RCC 7860 (cell line): ENCODE data around the gene CARD11.
"Not testable (repeated sequence)": the region's sequence is repeated elsewhere in the genome, so short reads cannot be mapped to it uniquely, and the experiment has no call there.

Source experiments
- DNase-seq: peaks from one replicate; pipeline ENCODE4 v3.0.0-alpha.2; 2015; ENCODE audit warnings: low spot score
- FAIRE-seq: peaks from 2 replicates; lab custom pipeline; 2012; peaks lifted over from hg19 to GRCh38; lab: Jason Lieb, UNC

The CARD11 gene

DNA sequence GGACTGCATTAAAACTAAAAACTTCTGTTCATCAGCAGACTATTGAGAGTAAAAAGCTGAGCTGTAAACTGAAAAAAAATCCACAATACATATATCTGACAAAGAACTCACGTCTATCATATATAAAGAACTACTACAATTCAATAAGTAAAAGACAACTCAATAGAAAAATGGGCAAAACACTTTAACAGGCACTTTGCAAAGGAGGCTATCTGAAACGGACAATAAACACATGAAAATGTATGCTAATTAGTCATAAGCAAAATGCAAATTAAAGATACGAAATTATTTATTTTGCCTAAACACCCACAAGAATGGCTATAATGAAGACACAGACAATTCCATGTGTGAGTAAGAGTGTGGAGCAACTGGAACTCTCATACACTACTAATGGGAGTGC is 18.1 kb downstream of the CARD11 start:
- DNase-seq (no peak), FAIRE-seq (no peak)

DNA sequence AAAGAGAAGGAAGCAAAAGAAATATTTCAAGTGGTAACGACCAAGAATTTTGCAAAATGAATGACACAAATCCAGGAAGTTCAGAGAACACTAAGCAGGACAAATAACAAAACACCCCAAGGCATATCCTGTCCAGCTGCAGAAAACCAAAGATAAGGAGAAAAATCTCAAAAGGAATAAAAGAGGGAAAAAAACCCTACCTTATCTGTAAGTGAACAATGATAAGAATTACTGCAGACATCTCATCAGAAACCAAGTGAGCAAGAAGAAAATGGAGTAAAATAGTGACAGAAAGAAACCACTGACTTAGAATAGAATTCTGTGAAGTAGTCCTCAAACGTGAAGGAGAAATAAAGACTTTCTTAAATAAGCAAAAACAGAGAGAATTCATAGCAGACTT is 21.8 kb downstream of the CARD11 start:
- FAIRE-seq (no peak), DNase-seq (no peak)

DNA sequence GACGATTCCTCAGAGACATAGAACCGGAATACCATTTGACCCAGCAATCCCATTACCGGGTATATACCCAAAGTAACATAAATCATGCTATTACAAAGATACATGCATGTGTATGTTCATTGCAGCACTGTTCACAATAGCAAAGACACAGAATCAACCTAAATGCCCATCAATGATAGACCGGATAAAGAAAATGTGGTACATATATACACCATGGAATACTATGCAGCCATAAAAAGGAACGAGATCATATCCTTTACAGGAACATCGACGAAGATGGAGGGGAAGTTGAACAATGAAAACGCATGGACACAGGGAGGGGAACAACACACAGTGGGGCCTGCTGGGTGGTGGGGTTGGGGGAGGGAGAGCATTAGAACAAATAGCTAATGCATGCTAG is 22.4 kb downstream of the CARD11 start:
- DNase-seq, FAIRE-seq: not testable (repeated sequence)

DNA sequence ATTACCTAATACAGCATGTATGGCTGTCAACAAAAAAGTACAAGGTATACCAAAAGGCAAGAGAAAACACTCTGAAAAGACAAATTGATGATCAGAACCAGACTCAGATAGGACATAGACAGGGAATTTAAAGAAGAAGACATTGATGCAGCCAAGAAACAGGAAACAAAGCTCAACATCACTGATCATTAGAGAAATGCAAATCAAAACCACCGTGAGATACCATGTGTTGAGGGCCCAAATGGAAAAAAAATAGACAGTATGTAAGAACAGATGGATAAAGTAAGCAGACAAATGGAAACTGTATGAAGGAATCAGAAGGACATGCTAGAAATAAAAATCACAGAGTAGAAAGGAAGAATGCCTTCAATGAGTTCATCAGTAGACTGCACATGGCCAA is 23.3 kb downstream of the CARD11 start:
- FAIRE-seq (no peak), DNase-seq (no peak)

DNA sequence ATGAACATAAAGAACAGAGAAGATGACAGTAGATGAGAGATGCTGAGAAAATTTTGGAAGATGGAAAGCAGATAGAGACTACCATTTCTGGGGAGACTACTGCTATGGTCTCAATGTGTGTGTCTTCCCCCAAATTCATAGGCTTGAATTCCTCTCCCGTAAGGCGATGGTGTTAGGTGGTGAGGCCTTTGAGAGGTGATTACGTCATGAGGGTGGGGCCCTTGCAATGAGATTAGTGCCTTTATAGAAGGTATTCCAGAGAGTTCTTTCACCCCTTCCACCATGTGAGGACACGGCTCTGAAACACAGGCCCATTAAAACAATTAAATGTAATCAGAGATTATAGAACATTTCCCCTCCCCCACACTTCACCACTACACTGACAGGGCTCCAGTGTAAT is 23.9 kb downstream of the CARD11 start:
- no peak for DNase-seq
- no peak for FAIRE-seq

DNA sequence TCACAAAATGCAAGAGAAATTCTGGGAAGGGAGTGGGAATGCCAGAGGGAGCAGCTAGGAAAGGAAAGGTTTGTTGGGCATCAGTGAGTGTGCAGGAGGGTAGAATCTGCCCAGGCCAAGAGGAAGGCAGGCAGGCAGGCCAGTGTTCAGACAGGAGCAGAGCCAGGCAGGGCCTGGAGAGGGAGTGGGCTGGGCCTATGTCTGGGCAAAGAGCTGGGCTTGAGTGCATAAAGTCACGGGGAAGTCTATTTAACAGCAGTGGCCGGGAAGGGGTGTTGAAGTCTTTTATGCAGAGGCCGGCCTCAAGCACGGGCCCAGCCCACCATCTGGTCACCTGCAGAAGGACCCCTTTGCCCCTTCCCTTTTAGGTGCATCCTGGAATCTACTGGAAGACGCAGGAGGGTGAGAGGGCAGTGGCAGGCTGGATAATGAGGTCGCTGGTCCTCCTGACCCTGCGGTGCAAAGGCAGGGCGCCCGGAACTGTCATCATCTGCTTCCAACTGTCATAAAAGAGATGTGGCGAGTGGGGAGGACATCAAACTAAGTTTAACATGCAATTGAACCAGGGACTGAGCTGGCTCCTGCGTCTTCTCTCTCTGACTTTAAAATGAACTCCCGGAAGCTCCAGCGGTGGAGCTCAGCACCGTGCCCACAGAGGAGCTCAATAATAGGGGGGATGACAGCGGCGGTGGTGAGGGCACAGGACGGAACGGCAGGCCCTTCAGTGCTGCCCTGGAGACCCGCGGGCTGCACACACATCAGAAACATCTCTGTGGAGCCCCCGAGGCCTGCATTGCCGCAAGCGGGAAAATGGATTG is 29.5 kb downstream of the CARD11 start:
- no peak for FAIRE-seq
- no peak for DNase-seq

DNA sequence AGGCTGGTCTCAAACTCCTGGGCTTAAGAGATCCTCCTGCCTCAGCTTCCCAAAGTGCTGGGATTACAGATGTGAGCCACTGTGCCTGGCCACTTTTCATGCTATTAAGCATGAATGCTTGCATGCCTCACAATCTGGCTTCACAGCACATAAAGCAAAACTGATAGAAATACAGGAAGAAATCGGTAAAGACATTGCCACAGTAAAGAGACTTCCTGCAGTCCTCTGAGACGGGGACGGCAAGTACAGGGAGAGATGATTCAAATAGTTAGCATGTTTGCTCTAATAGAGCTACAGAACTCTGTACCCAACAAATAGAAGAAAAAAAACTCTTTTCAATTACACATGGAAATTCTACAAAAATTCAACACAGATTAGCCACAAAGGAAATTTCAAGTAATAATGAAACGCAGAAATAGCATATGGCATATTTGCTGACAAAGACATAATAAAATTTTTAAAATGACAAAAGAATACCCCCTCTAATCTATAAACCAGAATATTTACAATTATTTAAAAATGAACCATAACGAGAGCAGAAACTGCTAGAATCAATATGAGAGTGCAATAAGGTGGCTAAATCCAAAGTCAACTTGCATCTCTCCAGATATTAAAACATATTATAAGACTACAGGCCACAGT is 32.3 kb downstream of the CARD11 start:
- DNase-seq = no peak
- no peak for FAIRE-seq

DNA sequence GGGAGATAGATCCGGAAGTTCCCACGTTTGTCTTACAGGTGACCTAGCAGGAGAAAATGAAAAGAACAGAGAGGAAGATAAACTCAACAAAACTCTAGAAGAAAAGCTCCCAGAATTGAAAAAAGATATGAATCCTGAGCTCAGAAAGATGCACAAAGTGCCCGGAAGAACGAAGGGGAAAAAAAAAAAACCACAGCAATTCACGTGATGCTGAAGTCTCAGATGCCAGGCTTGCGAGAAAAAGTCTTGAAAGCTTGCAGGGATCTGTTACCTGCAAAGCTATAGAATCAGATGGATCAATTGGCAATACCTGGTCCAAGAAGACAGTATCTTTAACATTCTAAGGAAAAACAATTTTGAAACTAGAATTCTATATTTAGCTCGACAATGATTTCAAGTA is 33.5 kb downstream of the CARD11 start:
- DNase-seq (no peak), FAIRE-seq (no peak)

DNA sequence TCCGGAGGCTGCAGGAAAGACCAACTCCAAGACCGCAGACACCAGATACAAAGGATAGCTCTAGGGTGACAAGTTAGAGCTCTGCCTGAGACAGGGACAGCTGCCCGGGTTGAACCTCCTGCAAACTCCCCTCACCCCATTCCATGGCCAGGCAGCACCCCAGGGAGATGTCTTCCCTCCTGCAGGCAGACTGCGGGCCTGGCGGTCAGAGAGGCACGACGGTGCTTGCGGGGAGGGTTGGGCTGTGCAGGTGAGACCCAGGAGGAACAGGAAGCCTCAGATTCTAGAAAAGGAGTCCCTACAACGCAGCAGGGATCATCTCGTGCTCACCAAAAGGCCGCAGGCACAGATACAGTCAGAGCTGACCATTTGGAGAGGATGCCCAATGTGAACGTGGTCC is 34.6 kb downstream of the CARD11 start:
- no peak for FAIRE-seq
- DNase-seq = no peak

DNA sequence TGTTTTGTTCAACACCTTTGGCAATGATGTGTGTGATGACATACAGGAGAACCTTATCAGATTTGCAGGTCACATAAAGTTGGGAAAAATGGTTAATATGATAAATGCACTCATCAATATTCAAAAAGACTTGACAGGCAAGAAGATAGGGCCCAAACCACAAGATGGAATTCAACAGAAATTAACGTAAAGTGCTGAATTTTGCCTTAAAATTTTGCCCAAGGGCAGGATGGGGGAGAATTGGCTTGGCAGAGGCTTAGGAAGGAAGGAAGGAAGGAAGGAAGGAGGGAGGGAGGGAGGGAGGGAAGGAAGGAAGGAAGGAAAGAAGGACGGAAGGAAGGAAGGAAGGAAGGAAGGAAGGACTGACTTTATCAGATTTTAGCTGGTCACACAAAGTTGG is 35.3 kb downstream of the CARD11 start:
- DNase-seq (no peak), FAIRE-seq (no peak)

DNA sequence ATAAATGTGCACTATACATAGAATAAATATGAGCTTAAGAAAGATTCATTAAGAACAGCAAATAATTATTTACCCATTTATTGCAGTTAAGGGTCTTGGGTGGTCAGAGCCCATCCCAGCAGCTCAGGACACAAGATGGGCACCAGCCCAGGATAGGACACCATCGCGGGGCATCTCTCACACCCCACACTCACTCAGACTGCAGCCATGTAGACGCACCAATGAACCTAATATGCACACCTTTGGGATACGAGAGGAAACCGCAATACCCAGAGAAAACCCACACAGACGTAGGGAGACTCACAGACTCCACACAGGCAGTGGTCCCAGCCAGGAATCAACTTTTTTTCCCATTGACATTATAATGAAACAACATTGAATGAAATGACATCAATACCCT is 36.0 kb downstream of the CARD11 start:
- no peak for FAIRE-seq
- no peak for DNase-seq

DNA sequence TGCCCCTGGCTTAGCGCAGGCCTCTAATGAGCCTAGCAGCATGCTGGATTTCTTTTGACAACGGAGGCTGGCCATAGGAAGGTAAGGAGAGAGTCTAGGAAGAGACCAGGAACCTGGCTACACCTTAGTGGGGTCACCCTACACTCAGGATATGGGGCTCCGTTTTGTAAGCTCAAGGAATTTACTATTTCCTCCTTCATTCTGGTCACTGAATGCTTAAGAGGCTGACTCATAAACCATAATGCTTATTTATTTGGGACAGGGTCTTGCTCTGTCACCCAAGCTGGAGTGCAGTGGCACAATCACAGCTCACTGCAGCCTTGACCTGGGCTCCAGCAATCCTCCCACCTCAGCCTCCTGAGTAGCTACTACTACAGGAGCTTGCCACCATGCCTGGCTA is 38.4 kb downstream of the CARD11 start:
- no peak for FAIRE-seq
- no peak for DNase-seq

DNA sequence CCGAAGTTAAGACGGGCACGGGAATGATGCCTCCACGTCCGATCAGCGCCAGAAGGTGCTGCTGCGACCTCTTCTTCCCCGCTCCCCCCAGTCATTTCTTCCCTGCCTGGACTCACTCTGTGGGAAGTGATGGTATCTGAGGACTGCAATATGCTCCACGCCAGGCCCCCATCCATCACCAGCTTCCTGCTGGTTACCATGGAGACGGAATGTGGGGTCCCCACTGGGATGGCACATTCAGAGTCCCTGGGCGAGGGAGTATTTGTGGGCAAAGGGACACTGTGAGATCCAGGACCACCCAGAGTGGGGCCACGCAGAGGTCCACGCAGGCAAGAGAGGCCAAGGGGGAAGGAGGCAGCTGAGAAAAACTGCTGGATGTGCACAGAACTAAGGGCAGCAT is 39.7 kb downstream of the CARD11 start:
- DNase-seq (no peak), FAIRE-seq (no peak)

DNA sequence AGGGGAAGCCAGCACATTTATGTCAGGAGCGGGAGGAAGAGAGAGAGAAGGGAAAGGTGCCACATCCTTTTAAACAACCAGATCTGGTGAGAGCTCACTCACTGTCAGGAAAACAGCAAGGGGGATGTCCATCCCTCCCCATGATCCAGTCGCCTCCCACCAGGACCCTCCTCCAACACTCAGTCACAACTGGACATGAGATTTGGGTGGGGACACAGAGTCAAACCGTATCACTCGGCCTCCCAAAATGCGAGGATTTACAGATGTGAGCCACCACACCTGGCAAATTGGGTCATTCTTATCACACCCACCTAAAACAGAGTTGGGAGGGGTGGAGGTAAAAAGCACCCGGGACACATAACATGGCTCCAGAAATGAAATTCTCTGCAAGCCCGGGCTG is 41.0 kb downstream of the CARD11 start:
- FAIRE-seq = no peak
- DNase-seq = no peak

DNA sequence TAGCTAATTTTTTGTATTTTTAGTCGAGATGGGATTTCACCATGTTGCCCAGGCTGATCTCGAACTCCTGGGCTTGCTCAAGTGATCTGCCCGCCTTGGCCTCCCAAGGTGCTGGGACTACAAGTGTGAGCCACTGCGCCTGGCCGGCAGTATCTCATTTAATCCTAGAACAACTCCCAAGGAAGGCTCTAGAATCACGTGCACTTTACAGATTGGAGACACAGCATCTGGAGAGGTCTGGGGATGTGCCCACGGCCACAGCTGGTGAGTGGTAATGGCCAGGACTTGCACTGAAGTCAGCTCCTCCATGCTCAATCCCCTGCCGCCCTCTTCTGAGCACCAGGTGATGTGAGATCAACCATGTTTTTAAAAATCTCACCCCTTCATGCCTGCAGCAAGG is 43.1 kb downstream of the CARD11 start:
- DNase-seq = no peak
- no peak for FAIRE-seq

DNA sequence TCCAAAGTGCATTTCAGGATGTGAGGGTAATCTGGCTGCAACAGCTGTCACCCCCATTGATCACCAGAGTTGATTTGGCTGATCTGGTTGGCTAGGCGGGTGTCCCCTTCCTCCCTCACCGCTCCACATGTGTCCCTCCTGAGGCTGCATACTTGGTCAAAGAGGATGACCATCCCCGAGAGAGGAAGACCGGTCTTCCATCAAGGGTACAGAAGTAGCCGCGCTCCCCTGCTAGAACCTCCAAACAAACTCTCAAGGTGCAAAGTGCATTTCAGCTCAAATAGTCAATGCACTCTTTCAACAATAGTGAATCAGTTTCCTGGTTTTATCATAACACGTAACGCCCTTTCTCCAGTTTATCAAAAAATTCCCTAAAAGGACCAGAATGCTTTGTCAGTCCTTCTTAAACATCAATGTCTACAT is 44.6 kb downstream of the CARD11 start:
- FAIRE-seq = no peak
- DNase-seq = no peak

DNA sequence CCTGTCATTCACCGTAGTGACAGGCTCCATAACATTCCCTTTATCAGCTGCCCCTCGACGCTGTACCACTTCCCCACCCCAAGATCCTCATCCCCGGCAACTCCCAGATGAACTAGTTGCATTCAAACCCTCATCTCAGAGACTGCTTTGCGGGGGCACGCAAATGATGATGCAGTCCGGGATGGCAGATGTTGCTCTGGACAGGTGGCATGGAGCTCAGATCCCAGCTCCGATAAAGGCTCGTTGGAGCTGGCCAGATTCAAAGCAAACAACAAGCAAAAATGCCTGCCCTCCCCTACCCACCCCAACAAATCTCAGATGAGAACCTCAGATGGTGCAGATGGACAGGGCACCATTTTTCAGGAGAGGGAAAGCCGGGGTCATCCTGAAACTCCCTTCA is 46.7 kb downstream of the CARD11 start:
- FAIRE-seq (no peak), DNase-seq (no peak)

DNA sequence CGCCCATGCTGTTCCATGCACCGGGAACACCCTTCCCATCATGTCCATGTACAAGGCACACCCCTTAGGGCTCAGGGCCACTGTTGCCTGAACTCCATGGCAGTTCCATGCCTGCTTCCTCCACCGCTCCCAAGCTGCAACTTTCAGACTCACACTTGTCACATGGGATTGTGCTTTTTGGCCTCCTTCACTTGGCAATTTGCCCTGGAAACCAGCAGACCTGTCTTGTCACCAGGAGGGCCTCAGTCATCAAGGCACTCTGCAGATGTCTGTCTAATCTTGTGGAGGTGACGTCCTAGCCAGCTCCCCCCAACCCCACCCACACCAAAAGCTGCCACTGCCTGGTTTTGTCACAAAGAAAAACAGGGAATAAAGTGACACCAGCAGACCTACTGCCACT is 47.5 kb downstream of the CARD11 start:
- DNase-seq = no peak

DNA sequence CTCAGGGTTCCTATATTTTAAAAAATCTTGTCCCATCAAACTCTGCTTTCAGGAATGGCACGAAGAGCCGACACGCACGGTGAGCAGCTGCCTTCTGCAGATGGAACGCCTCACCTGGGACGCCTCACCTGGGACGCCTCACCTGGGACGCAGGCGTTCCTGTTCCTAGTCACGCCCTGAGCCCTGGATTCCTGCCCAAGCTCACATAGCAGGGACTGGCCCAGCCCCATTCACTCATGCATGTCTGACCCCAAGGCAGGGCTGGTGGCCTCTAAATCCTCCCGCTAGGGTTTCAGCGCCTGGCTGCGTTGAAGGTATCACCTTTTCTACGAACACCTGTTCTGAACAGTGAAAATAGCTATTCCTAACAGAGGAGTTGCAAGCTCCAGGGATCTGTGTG is 49.8 kb downstream of the CARD11 start:
- FAIRE-seq (no peak), DNase-seq (no peak)

More for the DNA sequence above, 47.5 kb downstream of the CARD11 start:
- FAIRE-seq = no peak

DNA sequence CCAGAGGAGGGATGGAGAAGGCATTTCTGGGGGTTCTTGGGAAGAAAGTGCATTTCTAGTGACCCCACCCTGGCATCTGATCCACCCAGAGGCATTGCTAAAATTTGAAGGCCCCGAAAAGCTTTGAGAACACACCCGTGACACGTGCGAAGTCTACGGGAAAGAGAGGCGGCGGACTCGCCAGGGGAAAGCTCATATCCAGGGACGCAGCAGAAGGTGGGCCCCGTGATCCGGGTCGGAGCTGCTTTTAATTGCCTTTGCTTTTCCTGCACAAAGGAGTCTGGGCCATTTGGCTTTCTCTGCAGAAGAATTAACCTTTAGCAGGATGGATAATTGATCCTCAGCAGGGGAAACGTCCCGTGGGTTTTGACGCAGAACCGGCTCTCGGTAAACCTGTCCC is 50.3 kb downstream of the CARD11 start:
- DNase-seq (no peak), FAIRE-seq (no peak)

DNA sequence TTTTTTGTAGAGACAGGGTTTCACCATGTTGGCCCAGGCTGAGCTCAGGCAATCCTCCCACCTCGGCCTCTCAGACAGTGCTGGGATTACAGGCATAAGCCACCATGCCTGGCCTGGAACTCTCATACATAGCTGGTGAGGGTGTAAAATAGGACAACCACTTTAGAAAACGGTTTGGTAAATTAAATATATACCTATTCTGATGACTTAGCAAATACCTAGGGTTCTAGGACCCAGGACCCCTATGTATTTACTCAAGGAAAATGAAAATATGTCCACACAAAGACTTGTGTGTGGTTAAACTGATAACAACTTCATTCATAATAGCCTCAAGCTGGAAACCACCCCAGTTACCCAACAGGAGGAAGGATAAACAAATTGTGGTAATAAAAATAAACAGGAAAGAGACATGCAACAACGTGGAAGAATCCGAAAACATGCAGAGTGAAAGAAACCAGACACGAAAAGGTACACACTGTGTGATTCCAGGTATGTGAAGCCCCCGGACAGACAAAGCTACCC is 52.7 kb downstream of the CARD11 start:
- FAIRE-seq (no peak), DNase-seq (no peak)

DNA sequence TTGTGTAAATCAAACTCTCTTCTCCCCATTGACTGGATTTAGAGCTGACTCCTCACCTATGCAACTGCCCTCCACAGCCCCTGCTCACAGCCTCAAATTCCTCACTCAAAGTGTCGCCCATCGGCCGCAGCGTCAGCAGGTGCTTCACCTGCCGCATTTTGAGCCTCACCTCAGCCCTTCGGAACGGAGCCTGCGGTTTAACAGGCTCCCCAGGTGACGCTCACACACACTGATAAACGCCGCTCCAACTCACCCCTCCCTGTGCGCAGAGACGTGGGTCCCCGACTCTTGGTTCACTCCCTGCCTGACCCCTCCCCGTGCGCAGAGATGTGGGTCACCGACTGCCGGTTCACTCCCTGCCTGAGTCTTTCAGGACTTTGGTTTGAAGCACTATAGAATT is 57.1 kb downstream of the CARD11 start:
- no peak for FAIRE-seq
- DNase-seq = no peak
